ENCODE results near the gene ZCCHC10.
"Not testable (repeated sequence)": the region's sequence is repeated elsewhere in the genome, so short reads cannot be mapped to it uniquely, and the experiment has no call there.

Gene ZCCHC10

DNA sequence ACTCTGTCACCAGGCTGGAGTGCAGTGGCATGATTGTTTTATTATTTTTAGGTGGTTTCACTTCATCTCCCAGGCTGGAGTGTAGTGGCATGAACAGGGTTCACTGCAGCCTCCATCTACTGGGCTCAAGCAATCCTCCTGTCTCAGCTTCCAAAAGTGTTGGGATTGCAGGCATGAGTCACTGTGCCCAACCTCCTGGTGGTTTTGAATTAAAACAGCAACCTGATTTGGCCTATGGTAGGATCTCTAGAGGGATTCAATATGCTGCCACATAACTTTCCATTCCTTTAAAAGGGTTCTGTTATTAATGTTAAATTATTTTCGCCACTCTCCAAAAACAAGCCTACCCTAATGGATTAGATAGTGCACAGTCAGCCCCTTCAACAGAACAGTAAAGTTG, 15.6 kb upstream of the ZCCHC10 start:
- DNase-seq (ENCODE audit: low read depth in 3 of 3), result no peak

DNA sequence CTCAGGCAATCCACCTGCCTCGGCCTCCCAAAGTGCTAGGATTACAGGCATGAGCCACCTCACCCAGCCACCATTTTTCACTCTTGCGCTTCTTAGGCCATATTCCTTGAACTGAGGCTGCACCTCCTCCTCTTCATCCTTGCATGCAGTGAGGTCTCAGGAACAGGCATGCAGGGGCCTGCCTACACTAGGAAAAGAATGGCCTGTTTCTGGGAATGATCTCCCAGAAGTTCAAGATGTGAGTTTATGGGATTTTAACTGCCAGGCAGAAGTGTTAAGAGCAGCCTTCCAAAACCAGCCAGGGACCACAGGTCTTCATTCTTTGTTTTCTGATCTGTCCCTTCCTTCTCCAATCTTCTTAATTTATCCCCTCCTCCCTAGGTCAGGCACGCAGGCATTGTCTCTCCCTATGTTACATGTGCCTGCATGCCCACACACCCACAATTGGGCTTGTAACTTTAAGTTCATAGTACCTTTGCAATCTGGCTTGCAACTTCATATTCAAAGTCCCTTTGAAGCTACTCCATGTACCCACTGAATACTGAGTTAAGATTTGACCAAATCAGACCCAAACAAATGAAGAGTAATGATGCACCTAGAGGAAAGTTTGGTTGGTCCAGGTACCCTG, 14.9 kb upstream of the ZCCHC10 start:
- DNase-seq (ENCODE audit: low read depth in 3 of 3), result no peak

GRCh38 chr5:133036677-133037076, 10.3 kb upstream of the ZCCHC10 start:
- DNase-seq (ENCODE audit: low read depth in 3 of 3), result not testable (repeated sequence)

- DNase-seq (ENCODE audit: low read depth in 3 of 3), result no peak
Measured at GRCh38 chr5:133035224-133035623, 8.9 kb upstream of the ZCCHC10 start.

- no peak for DNase-seq (ENCODE audit: low read depth in 3 of 3)
Measured at GRCh38 chr5:133034064-133034463, 7.7 kb upstream of the ZCCHC10 start.

GRCh38 chr5:133032852-133033742, 6.7 kb upstream of the ZCCHC10 start:
- DNase-seq (ENCODE audit: low read depth in 3 of 3), result no peak

DNA sequence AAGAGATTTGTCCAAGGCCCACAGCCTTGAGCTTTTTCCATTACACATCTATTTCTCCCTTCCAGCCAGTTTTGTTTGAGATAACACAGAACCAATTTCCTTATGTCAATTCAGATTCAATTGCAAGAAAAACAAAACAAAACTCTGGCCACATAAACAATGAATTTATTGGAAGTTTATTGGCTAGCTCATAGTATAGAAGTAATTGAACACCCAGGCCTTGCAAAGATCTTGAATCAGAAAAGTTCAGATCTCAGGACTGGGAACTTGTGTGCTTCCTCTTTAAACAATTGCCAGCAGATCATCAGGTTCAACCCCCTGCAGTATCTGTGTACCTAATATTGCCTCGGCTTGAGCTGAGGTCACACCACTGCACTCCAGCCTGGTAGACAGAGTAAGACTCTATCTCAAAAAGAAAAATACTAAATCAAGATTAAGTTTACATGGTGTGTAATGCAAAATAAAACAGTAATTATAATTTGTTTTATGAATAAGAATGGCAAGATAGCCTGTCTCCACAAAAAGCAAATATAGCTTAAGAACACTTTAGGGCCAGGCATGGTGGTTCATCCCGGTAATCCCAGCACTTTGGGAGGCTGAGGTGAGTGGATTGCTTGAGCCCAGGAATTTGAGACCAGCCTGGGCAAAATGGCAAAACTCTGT, 4.1 kb upstream of the ZCCHC10 start:
- no peak for DNase-seq (ENCODE audit: low read depth in 3 of 3)

DNA sequence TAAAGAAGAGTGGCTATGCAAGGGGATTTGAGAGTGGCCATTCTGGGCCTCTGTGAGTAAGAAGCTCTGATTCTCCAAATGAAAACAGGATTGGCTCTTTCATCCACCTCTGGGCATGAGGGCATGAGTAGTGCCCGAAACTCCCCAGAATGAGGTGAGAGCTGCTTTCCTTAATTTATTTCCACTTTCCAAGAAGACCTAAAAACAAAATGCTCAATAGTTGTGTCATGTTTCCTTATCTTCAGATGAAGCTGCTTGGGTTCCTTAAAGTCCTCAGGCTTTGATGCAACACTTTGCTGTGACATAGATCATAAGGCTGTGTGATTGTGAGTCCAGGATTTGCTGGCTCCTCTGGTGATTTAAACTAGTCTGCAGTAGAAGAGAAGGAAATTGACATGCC, 3.1 kb upstream of the ZCCHC10 start:
- DNase-seq (ENCODE audit: low read depth in 3 of 3), result no peak

GRCh38 chr5:133026664-133027153, 360 bp upstream of the ZCCHC10 start:
- DNase-seq (ENCODE audit: low read depth in 3 of 3), result no peak

- DNase-seq (ENCODE audit: low read depth in 3 of 3), result not testable (repeated sequence)
Measured at GRCh38 chr5:133019471-133019870, 6.9 kb downstream of the ZCCHC10 start.

GRCh38 chr5:133017964-133018363, 8.4 kb downstream of the ZCCHC10 start:
- no peak for DNase-seq (ENCODE audit: low read depth in 3 of 3)

- DNase-seq (ENCODE audit: low read depth in 3 of 3), result no peak
Measured at GRCh38 chr5:133015466-133015865, 10.9 kb downstream of the ZCCHC10 start.

DNA sequence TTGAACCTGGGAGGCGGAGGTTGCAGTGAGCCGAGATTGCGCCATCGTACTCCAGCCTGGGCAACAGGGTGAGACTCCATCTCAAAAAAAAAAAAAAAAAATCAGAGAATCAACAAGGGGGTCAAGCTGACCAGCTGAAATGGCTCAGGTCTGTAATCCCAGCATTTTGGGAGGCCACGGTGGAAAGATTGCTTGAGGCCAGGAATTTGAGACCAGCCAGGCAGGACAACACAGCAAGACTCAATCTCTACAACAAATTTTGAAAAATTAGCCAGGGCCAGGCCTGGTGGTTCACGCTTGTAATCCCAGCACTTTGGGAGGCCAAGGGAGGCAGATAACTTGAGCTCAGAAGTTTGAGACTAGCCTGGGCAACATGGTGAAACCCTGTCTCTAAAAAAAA, 17.9 kb downstream of the ZCCHC10 start:
- not testable (repeated sequence) for DNase-seq (ENCODE audit: low read depth in 3 of 3)

GRCh38 chr5:133006653-133007052, 19.7 kb downstream of the ZCCHC10 start:
- DNase-seq (ENCODE audit: low read depth in 3 of 3), result no peak

- DNase-seq (ENCODE audit: low read depth in 3 of 3), result no peak
Measured at GRCh38 chr5:132999246-132999645, 27.1 kb downstream of the ZCCHC10 start.

- no peak for DNase-seq (ENCODE audit: low read depth in 3 of 3)
Measured at GRCh38 chr5:132998556-132998955, 27.8 kb downstream of the ZCCHC10 start.

DNA sequence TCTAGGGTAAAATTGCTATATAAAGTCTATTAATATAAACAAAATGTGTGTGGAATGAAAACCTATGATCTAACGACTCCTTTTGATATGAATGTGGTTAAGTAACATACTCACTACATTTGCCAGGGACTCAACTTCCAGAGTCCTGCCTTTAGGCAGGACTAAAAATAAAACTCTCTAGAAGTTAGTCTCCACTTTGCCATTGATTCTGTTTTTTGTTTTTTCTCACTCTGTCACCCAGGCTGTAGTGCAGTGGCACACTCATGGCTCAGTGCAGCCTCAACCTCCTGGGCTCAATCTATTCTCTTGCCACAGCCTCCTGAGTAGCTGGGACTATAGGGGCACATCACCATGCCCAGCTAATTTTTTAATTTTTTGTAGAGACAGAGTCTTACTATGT, 30.0 kb downstream of the ZCCHC10 start:
- DNase-seq (ENCODE audit: low read depth in 3 of 3), result no peak

DNA sequence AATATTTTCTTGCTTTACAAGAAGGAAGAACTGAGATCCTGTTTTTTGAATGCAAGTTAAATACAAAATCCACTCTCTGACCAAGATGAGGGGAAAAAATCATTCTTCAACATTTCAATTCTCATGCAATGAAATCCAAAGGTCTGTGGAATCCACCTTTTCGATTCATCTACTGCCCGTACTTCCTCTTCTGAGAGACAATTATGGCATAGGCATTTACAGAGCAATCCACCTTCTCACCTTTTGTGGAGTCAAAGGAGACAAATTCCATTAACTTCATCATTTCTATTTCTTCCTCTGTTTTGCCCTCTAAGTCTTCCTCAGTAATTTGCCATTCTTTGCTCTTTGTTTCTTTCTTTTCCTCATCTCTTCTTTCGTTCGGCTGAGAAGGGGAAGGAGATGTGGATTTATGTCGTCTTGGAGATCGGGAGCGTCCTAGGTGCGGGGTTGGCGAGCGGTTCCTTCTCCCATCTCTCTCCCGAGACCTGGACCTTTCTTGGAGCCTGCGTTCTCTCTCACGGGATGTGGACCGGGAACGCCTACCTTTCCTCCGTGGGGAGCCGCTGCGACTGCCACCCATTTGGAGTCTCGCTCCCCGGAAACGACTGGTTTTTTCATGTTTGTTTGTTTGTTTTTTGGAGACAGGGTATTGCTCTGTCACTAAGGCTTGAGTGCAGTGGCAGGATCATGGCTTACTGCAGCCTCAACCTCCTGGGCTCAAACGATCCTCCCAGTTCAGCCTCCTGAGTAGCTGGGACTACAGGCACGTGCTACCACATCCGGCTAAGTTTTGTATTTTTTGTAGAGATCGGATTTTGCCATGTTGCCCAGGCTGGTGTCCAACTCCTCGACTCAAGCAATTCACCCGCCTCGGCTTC, 38.6 kb downstream of the ZCCHC10 start:
- DNase-seq (ENCODE audit: low read depth in 3 of 3), result no peak

GRCh38 chr5:132982971-132983370, 43.4 kb downstream of the ZCCHC10 start:
- DNase-seq (ENCODE audit: low read depth in 3 of 3), result not testable (repeated sequence)

- no peak for DNase-seq (ENCODE audit: low read depth in 3 of 3)
Measured at GRCh38 chr5:132981288-132981687, 45.1 kb downstream of the ZCCHC10 start.

DNA sequence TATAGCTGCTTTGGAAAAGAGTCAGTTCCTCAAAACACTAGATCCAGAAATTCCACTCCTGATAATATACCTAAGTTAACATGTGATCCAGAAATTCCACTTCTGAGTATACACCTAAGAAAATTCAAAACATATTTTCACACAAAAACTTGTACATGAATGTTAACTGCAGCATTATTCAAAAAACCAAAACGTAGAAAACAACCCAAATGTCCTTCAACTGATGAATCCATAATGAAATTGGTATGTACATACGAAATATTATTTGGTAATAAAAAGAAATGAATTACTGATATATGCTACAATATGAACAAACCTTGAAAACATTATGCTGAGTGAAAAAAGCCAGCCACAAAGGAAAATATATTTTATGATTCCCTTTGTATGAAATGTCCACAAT, 46.4 kb downstream of the ZCCHC10 start:
- no peak for DNase-seq (ENCODE audit: low read depth in 3 of 3)
